Activated gamma-delta T cell treated with Interleukin-2 at 50 U/mL for 16 hours (primary cell): ENCODE data around the gene OST4.

Experiments
- DNase-seq: peaks from one replicate; pipeline ENCODE4 v3.0.0-alpha.2; 2020

OST4 gene

GRCh38 chr2:27092696-27093429, 21.4 kb upstream of the OST4 start:
- DNase-seq: no peak

- DNase-seq: no peak
These were observed 20.6 kb upstream of the OST4 start for GRCh38 chr2:27091746-27092695.

GRCh38 chr2:27089111-27089954, 17.9 kb upstream of the OST4 start:
- no peak for DNase-seq

- DNase-seq: no peak
These were observed 17.2 kb upstream of the OST4 start for GRCh38 chr2:27088634-27089033.

- no peak for DNase-seq
These were observed 16.5 kb upstream of the OST4 start for GRCh38 chr2:27087823-27088410.

GRCh38 chr2:27086724-27087593, 15.5 kb upstream of the OST4 start, which contains the start of gene KHK:
TSS of gene KHK (plus strand) at chr2:27086772. CDS start at chr2:27087260, 488 bp downstream.
- DNase-seq: no peak

GRCh38 chr2:27086090-27086723, 14.8 kb upstream of the OST4 start:
- DNase-seq: peak; percentile 98

GRCh38 chr2:27085673-27086089, 14.2 kb upstream of the OST4 start:
- peak; percentile 20 for DNase-seq

- DNase-seq: no peak
These were observed 13.7 kb upstream of the OST4 start for GRCh38 chr2:27085062-27085672.

- DNase-seq: no peak
These were observed 13.0 kb upstream of the OST4 start for GRCh38 chr2:27084297-27085061.

- DNase-seq: no peak
These were observed 12.2 kb upstream of the OST4 start for GRCh38 chr2:27083410-27084296.

- DNase-seq: no peak
These were observed 11.4 kb upstream of the OST4 start for GRCh38 chr2:27082773-27083409.

- no peak for DNase-seq
These were observed 10.7 kb upstream of the OST4 start for GRCh38 chr2:27081984-27082772.

GRCh38 chr2:27080603-27080936, 9.1 kb upstream of the OST4 start:
- DNase-seq: no peak

GRCh38 chr2:27080140-27080469, 8.7 kb upstream of the OST4 start:
- DNase-seq: no peak

GRCh38 chr2:27079233-27080139, 8.0 kb upstream of the OST4 start:
- DNase-seq: no peak
